Measurements from ENCODE around the gene S100A5.

S100A5 gene

DNA sequence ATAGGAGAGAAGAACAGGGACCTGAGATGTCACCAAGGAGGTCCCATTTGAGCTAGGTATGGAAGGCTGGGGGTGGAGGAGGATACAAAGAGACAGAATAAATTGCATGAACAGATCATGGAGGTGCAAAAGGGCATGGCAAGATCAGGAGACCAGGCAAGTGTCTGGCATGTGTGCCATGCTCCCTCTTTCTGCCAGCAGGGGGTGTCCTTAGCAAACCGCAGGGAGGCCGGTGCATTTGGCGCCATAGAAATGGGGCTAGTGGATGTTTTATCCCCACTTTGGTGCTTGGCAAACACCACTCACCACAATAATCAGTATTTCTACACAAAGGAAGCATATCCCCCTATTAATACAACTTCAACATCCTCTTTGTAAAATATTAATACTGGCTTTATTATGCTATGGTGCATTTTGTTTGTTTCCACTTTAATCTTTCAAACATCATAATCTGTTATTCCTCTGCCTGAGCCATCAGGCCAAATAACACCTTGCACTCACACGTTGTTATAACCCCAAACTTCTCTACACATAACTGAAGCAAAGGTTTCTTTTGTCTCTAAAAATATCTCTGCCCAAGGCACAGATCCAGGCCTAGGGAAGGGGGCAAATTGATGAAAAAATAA is 30.9 kb downstream of the S100A5 start:
- no peak overlapping the region for H3K4me3 ChIP-seq (ENCODE audit: control insufficient read depth in 1 of 7, extremely low read depth in 1 of 7, insufficient read depth in 4 of 7, low read depth in 2 of 7, low read length in 6 of 7)
- ChIA-PET POLR2A (no interaction called here), CTCF (interaction anchor here (0.8 to 6.2 kb wide), 21 partner anchors 8 to 168 kb away, joined by 3 to 69 read pairs (median 4); partner anchors contain the start of genes S100A1, S100A13, S100A14 and S100A2)
- no peaks in the 10 kb centered on the region for H3K36me3 ChIP-seq (ENCODE audit: control insufficient read depth in 4 of 4, insufficient read depth in 4 of 4, low read length in 3 of 4)
- no peaks in the 10 kb centered on the region for H3K9me3 ChIP-seq (ENCODE audit: control extremely low read depth in 1 of 5, control insufficient read depth in 4 of 5, insufficient read depth in 2 of 5, low read depth in 1 of 5, low read length in 4 of 5)
- no peak overlapping the region for H3K27ac ChIP-seq (ENCODE audit: insufficient read depth in 1 of 2, low read depth in 1 of 2, low read length in 2 of 2, poor library complexity in 1 of 2, severe bottlenecking in 2 of 2)
- 59% methylated on average over 4 of the region's 4 CpGs for WGBS (ENCODE audit: insufficient coverage)
- H3K4me1 ChIP-seq (ENCODE audit: control extremely low read depth in 1 of 4, control insufficient read depth in 4 of 4, insufficient read depth in 4 of 4, low read length in 3 of 4) = peaks cover 0 to 5% (median 2%) of the 10 kb centered on the region in 4 experiments
- H3K27me3 ChIP-seq (replicated peaks in 2 of 5; ENCODE audit: control insufficient read depth in 4 of 5, insufficient read depth in 5 of 5, low read length in 4 of 5) = no peaks in the 10 kb centered on the region
- DNase-seq = peak; percentile 47 to 67 (median 62)

DNA sequence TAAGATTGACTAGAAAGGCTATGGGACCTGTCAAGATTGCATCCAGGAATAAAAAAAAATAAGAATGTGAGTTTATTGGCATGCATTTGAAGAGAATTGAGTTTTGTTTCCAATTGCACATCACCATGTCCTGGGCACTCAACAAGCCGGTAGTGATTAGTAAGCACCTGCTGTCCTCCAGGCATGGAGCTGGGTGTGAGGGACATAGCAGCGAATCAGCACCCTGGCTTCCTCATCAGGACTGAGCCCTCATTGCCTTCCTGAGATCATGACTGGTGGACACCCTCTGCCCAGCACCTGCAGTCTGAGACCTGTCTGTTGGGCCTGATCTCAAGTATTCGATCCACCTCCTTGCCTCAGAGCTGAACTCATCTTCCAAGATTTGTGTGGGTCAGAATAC is 31.7 kb downstream of the S100A5 start:
- Histone ChIP-seq H3K4me3 (ENCODE audit: control insufficient read depth in 1 of 7, extremely low read depth in 1 of 7, insufficient read depth in 4 of 7, low read depth in 2 of 7, low read length in 6 of 7) (no peak overlapping the region), H3K27ac (ENCODE audit: insufficient read depth in 1 of 2, low read depth in 1 of 2, low read length in 2 of 2, poor library complexity in 1 of 2, severe bottlenecking in 2 of 2) (no peak overlapping the region), H3K36me3 (ENCODE audit: control insufficient read depth in 4 of 4, insufficient read depth in 4 of 4, low read length in 3 of 4) (no peaks in the 10 kb centered on the region), H3K4me1 (ENCODE audit: control extremely low read depth in 1 of 4, control insufficient read depth in 4 of 4, insufficient read depth in 4 of 4, low read length in 3 of 4) (peaks cover 0 to 5% (median 2%) of the 10 kb centered on the region in 4 experiments), H3K27me3 (replicated peaks in 2 of 5; ENCODE audit: control insufficient read depth in 4 of 5, insufficient read depth in 5 of 5, low read length in 4 of 5) (no peaks in the 10 kb centered on the region), H3K9me3 (ENCODE audit: control extremely low read depth in 1 of 5, control insufficient read depth in 4 of 5, insufficient read depth in 2 of 5, low read depth in 1 of 5, low read length in 4 of 5) (no peaks in the 10 kb centered on the region)
- 100% methylated on average over 2 of the region's 3 CpGs for WGBS (ENCODE audit: insufficient coverage)
- no peak for DNase-seq
- CTCF ChIA-PET = interaction anchor here (0.9 to 6.2 kb wide), 14 partner anchors 11 to 229 kb away, joined by 3 to 69 read pairs (median 7); partner anchors contain the start of genes S100A1, S100A13, S100A14 and S100A2
- POLR2A ChIA-PET = no interaction called here

- DNase-seq = no peak
- WGBS (ENCODE audit: insufficient coverage) = 100% methylated on average over 2 of the region's 11 CpGs
- no peaks in the 10 kb centered on the region for H3K27me3 ChIP-seq (replicated peaks in 2 of 5; ENCODE audit: control insufficient read depth in 4 of 5, insufficient read depth in 5 of 5, low read length in 4 of 5)
- H3K4me1 ChIP-seq (ENCODE audit: control extremely low read depth in 1 of 4, control insufficient read depth in 4 of 4, insufficient read depth in 4 of 4, low read length in 3 of 4) = peaks cover 0 to 3% (median 1%) of the 10 kb centered on the region in 4 experiments
- H3K4me3 ChIP-seq (ENCODE audit: control insufficient read depth in 1 of 7, extremely low read depth in 1 of 7, insufficient read depth in 4 of 7, low read depth in 2 of 7, low read length in 6 of 7) = no peak overlapping the region
- no peaks in the 10 kb centered on the region for H3K36me3 ChIP-seq (ENCODE audit: control insufficient read depth in 4 of 4, insufficient read depth in 4 of 4, low read length in 3 of 4)
- H3K27ac ChIP-seq (ENCODE audit: insufficient read depth in 1 of 2, low read depth in 1 of 2, low read length in 2 of 2, poor library complexity in 1 of 2, severe bottlenecking in 2 of 2) = no peak overlapping the region
- CTCF ChIA-PET = interaction anchor here (1.2 to 6.2 kb wide), 8 partner anchors 10 to 230 kb away, joined by 3 to 69 read pairs (median 11); partner anchors contain the start of gene S100A14
- POLR2A ChIA-PET = no interaction called here
- no peaks in the 10 kb centered on the region for H3K9me3 ChIP-seq (ENCODE audit: control extremely low read depth in 1 of 5, control insufficient read depth in 4 of 5, insufficient read depth in 2 of 5, low read depth in 1 of 5, low read length in 4 of 5)
These were observed 32.7 kb downstream of the S100A5 start for GRCh38 chr1:153507926-153508583.

DNA sequence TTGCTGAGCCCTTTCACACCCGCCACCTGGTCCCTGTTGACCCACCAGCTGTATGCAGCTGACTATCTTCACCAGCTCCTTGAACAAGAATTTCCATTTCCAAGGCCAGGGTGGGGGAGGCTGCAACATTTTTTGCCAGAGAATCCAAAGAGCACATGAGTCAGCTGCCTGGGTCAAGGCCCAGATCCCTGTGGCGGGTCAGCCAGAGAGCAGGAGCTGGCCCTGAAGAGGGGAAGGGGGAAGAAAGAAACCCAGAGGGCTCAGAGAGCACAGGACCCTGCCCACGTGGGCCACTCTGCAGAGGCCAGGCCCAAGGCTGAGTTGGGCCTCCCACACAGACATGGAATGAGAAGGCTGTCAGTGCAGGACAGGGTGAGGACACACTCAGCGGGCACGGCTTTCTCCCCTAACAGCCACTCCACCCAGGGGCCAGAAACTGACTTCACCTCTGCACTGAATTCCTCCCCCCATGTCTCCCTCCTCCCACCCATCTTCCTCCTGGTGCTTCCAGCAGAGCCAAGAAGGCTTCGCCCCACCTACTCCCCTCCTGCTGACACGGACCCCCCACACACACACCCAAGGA is 33.8 kb downstream of the S100A5 start:
- ChIA-PET CTCF (interaction anchor here (0.9 to 6.2 kb wide), 4 partner anchors 12 to 110 kb away, joined by 3 to 62 read pairs (median 9); partner anchors contain the start of gene S100A14), POLR2A (no interaction called here)
- Histone ChIP-seq H3K4me3 (ENCODE audit: control insufficient read depth in 1 of 7, extremely low read depth in 1 of 7, insufficient read depth in 4 of 7, low read depth in 2 of 7, low read length in 6 of 7) (no peak overlapping the region), H3K4me1 (ENCODE audit: control extremely low read depth in 1 of 4, control insufficient read depth in 4 of 4, insufficient read depth in 4 of 4, low read length in 3 of 4) (no peaks in the 10 kb centered on the region), H3K9me3 (ENCODE audit: control extremely low read depth in 1 of 5, control insufficient read depth in 4 of 5, insufficient read depth in 2 of 5, low read depth in 1 of 5, low read length in 4 of 5) (no peaks in the 10 kb centered on the region), H3K36me3 (ENCODE audit: control insufficient read depth in 4 of 4, insufficient read depth in 4 of 4, low read length in 3 of 4) (no peaks in the 10 kb centered on the region), H3K27me3 (replicated peaks in 2 of 5; ENCODE audit: control insufficient read depth in 4 of 5, insufficient read depth in 5 of 5, low read length in 4 of 5) (no peaks in the 10 kb centered on the region), H3K27ac (ENCODE audit: insufficient read depth in 1 of 2, low read depth in 1 of 2, low read length in 2 of 2, poor library complexity in 1 of 2, severe bottlenecking in 2 of 2) (no peak overlapping the region)
- WGBS (ENCODE audit: insufficient coverage) = 93% methylated on average over 3 of the region's 7 CpGs
- DNase-seq = no peak

- ChIA-PET POLR2A (no interaction called here), CTCF (interaction anchor here (0.9 to 6.2 kb wide), 4 partner anchors 11 to 110 kb away, joined by 3 to 62 read pairs (median 9); partner anchors contain the start of gene S100A14)
- no peaks in the 10 kb centered on the region for H3K4me1 ChIP-seq (ENCODE audit: control extremely low read depth in 1 of 4, control insufficient read depth in 4 of 4, insufficient read depth in 4 of 4, low read length in 3 of 4)
- WGBS (ENCODE audit: insufficient coverage) = 96% methylated on average over 4 of the region's 5 CpGs
- H3K9me3 ChIP-seq (ENCODE audit: control extremely low read depth in 1 of 5, control insufficient read depth in 4 of 5, insufficient read depth in 2 of 5, low read depth in 1 of 5, low read length in 4 of 5) = no peaks in the 10 kb centered on the region
- no peak for DNase-seq
- no peaks in the 10 kb centered on the region for H3K36me3 ChIP-seq (ENCODE audit: control insufficient read depth in 4 of 4, insufficient read depth in 4 of 4, low read length in 3 of 4)
- H3K27ac ChIP-seq (ENCODE audit: insufficient read depth in 1 of 2, low read depth in 1 of 2, low read length in 2 of 2, poor library complexity in 1 of 2, severe bottlenecking in 2 of 2) = no peak overlapping the region
- H3K4me3 ChIP-seq (ENCODE audit: control insufficient read depth in 1 of 7, extremely low read depth in 1 of 7, insufficient read depth in 4 of 7, low read depth in 2 of 7, low read length in 6 of 7) = no peak overlapping the region
- H3K27me3 ChIP-seq (replicated peaks in 2 of 5; ENCODE audit: control insufficient read depth in 4 of 5, insufficient read depth in 5 of 5, low read length in 4 of 5) = no peaks in the 10 kb centered on the region
These were observed 34.3 kb downstream of the S100A5 start for GRCh38 chr1:153506386-153506785.

DNA sequence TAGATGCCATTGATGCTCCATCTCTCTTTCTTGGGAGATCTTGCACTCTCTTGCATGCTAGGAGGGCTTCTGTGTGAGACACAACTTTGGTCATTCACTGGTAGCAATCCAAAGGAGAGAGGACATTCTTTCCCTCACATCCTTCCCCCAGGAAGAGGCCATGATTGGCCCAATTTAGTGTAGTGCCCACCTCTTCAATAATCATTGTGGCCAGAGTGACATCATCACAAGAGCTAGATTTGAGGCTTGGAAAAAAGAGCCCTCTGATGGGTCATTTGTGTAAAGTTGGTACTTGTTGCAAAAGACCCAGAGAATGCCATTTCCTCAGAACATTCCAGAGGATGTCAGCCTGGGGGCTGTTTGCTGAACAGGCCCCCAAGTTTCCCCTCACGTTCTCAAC is 35.2 kb downstream of the S100A5 start:
- Histone ChIP-seq H3K36me3 (ENCODE audit: control insufficient read depth in 4 of 4, insufficient read depth in 4 of 4, low read length in 3 of 4) (no peaks in the 10 kb centered on the region), H3K27ac (ENCODE audit: insufficient read depth in 1 of 2, low read depth in 1 of 2, low read length in 2 of 2, poor library complexity in 1 of 2, severe bottlenecking in 2 of 2) (no peak overlapping the region), H3K27me3 (replicated peaks in 2 of 5; ENCODE audit: control insufficient read depth in 4 of 5, insufficient read depth in 5 of 5, low read length in 4 of 5) (no peaks in the 10 kb centered on the region), H3K4me1 (ENCODE audit: control extremely low read depth in 1 of 4, control insufficient read depth in 4 of 4, insufficient read depth in 4 of 4, low read length in 3 of 4) (no peaks in the 10 kb centered on the region), H3K9me3 (ENCODE audit: control extremely low read depth in 1 of 5, control insufficient read depth in 4 of 5, insufficient read depth in 2 of 5, low read depth in 1 of 5, low read length in 4 of 5) (no peaks in the 10 kb centered on the region), H3K4me3 (ENCODE audit: control insufficient read depth in 1 of 7, extremely low read depth in 1 of 7, insufficient read depth in 4 of 7, low read depth in 2 of 7, low read length in 6 of 7) (no peak overlapping the region)
- ChIA-PET POLR2A (no interaction called here), CTCF (interaction anchor here (1.5 to 2.6 kb wide), 2 partner anchors 10 to 67 kb away, joined by 7 to 13 read pairs; no protein-coding TSS in a partner anchor)
- no peak for DNase-seq
- no CpG with 5 or more reads among the region's 1 CpG for WGBS (ENCODE audit: insufficient coverage)

DNA sequence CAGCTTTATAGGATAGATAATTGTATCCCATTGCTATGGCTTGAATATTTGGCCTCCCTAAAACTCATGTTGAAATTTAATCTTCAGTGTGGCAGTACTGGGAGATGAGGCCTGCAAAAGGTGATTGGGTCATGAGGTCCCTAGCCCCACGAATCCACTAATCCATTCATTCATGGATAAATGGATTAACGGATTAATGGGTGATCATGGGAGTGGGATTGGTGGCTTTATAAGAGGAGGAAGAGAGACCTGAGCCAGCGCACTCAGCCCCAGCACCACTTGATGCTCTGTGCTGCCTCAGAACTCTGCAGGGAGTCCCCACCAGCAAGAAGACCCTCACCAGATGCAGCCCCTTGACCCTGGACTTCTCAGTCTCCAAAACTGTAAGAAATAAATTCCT is 37.0 kb downstream of the S100A5 start:
- POLR2A ChIA-PET = no interaction called here
- no peaks in the 10 kb centered on the region for H3K9me3 ChIP-seq (ENCODE audit: control extremely low read depth in 1 of 5, control insufficient read depth in 4 of 5, insufficient read depth in 2 of 5, low read depth in 1 of 5, low read length in 4 of 5)

More for the DNA sequence above, 37.0 kb downstream of the S100A5 start:
- CTCF ChIA-PET = interaction anchor here (0.8 to 2.4 kb wide), 3 partner anchors 9 to 64 kb away, joined by 3 to 7 read pairs (median 6); no protein-coding TSS in a partner anchor
- no peak overlapping the region for H3K4me3 ChIP-seq (ENCODE audit: control insufficient read depth in 1 of 7, extremely low read depth in 1 of 7, insufficient read depth in 4 of 7, low read depth in 2 of 7, low read length in 6 of 7)
- no CpG with 5 or more reads among the region's 3 CpGs for WGBS (ENCODE audit: insufficient coverage)
- peaks cover 0 to 4% (median 2%) of the 10 kb centered on the region in 4 experiments for H3K4me1 ChIP-seq (ENCODE audit: control extremely low read depth in 1 of 4, control insufficient read depth in 4 of 4, insufficient read depth in 4 of 4, low read length in 3 of 4)
- no peaks in the 10 kb centered on the region for H3K36me3 ChIP-seq (ENCODE audit: control insufficient read depth in 4 of 4, insufficient read depth in 4 of 4, low read length in 3 of 4)
- H3K27ac ChIP-seq (ENCODE audit: insufficient read depth in 1 of 2, low read depth in 1 of 2, low read length in 2 of 2, poor library complexity in 1 of 2, severe bottlenecking in 2 of 2) = no peak overlapping the region
- no peaks in the 10 kb centered on the region for H3K27me3 ChIP-seq (replicated peaks in 2 of 5; ENCODE audit: control insufficient read depth in 4 of 5, insufficient read depth in 5 of 5, low read length in 4 of 5)
- DNase-seq = no peak

Data from common myeloid progenitor, CD34-positive (primary cell).